Keratinocyte (primary cell): ENCODE results near the gene SMIM35. TPM values are rescaled to one million over a fixed set of nuclear protein-coding genes. Genes with fewer than 3 reads are reported as not detected.

ENCODE experiments used
- DNase-seq: peaks from one replicate; pipeline ENCODE4 v3.0.0-alpha.2; 2011; ENCODE audit warnings: low read depth, missing footprints, low spot score
- FAIRE-seq: peaks from 2 replicates; lab custom pipeline; 2011; peaks lifted over from hg19 to GRCh38; lab: Jason Lieb, UNC
- H2AFZ ChIP-seq: 2 replicates; pipeline ENCODE4 v1.6.0; 2012; ENCODE audit warnings: low read length, control low read depth, inconsistent platforms; ENCODE audit not compliant: control insufficient read depth
- H3K27ac ChIP-seq: 2 replicates; pipeline ENCODE4 v1.5.1; 2011; ENCODE audit warnings: low read length; ENCODE audit not compliant: control insufficient read depth, insufficient read depth
- H3K27me3 ChIP-seq: 3 replicates; pipeline ENCODE4 v1.6.0; 2011; ENCODE audit warnings: low read length; ENCODE audit not compliant: control insufficient read depth, insufficient read depth; ENCODE audit errors: extremely low read depth
- H3K36me3 ChIP-seq, 2 experiments: 2 replicates in 1 of 2; 3 replicates in 1 of 2; pipeline ENCODE4 v1.5.1; 2011; ENCODE audit warnings: low read length in 2 of 2, mild to moderate bottlenecking in 1 of 2; ENCODE audit not compliant: control insufficient read depth in 2 of 2, insufficient read depth in 2 of 2; ENCODE audit errors: extremely low read depth in 1 of 2
- H3K4me1 ChIP-seq: 3 replicates; pipeline ENCODE4 v1.5.1; 2011; ENCODE audit warnings: low read length; ENCODE audit not compliant: control insufficient read depth, insufficient read depth; ENCODE audit errors: extremely low read depth
- H3K4me2 ChIP-seq: 3 replicates; pipeline ENCODE4 v1.6.0; 2011; ENCODE audit warnings: low read depth, low read length; ENCODE audit not compliant: control insufficient read depth, insufficient read depth; ENCODE audit errors: extremely low read depth
- H3K4me3 ChIP-seq, 3 experiments: fragments of 200-600 bp in 1 of 3; sonication (generic) in 1 of 3; 2 replicates in 2 of 3; 3 replicates in 1 of 3; pipeline ENCODE4 v1.5.1; 2011 to 2016; ENCODE audit warnings: low read length in 3 of 3, mild to moderate bottlenecking in 3 of 3, control low read depth in 2 of 3, inconsistent platforms in 1 of 3, low read depth in 1 of 3, mixed read lengths in 1 of 3, mixed run types in 1 of 3, moderate library complexity in 1 of 3; ENCODE audit not compliant: control insufficient read depth in 2 of 3, insufficient read depth in 2 of 3; ENCODE audit errors: extremely low read depth in 1 of 3
- H3K79me2 ChIP-seq: 2 replicates; pipeline ENCODE4 v1.6.0; 2012; ENCODE audit warnings: low read length; ENCODE audit not compliant: control insufficient read depth, insufficient read depth
- H3K9ac ChIP-seq: 3 replicates; pipeline ENCODE4 v1.6.0; 2011; ENCODE audit warnings: low read length; ENCODE audit not compliant: control insufficient read depth, insufficient read depth; ENCODE audit errors: extremely low read depth
- H3K9me1 ChIP-seq: 3 replicates; pipeline ENCODE4 v1.6.0; 2011; ENCODE audit warnings: low read length; ENCODE audit not compliant: control insufficient read depth, insufficient read depth; ENCODE audit errors: extremely low read depth
- H3K9me3 ChIP-seq: 2 replicates; pipeline ENCODE4 v1.5.1; 2012; ENCODE audit warnings: low read depth, low read length; ENCODE audit not compliant: control insufficient read depth
- H4K20me1 ChIP-seq: 3 replicates; pipeline ENCODE4 v1.6.0; 2011; ENCODE audit warnings: low read length; ENCODE audit not compliant: control insufficient read depth, insufficient read depth; ENCODE audit errors: extremely low read depth
- CTCF ChIP-seq, 3 experiments: IDR thresholded peaks in 1 of 3; conservative IDR thresholded peaks in 1 of 3; optimal IDR thresholded peaks in 1 of 3; 2 replicates in 2 of 3; 3 replicates in 1 of 3; pipeline versions ENCODE3 to v1.5.1; 2011; ENCODE audit warnings: low read length in 3 of 3, mild to moderate bottlenecking in 3 of 3, moderate library complexity in 2 of 3, control low read depth in 1 of 3, inconsistent platforms in 1 of 3; ENCODE audit not compliant: insufficient read depth in 2 of 3; ENCODE audit errors: extremely low read depth in 1 of 3
- EZH2 ChIP-seq: IDR thresholded peaks from one replicate; pipeline ENCODE4 v1.6.1; 2012; ENCODE audit warnings: inconsistent platforms, mild to moderate bottlenecking, low read length, moderate library complexity
- dilution Hi-C: fragments of 300-500 bp; cut with MboI; formaldehyde crosslinking; loops from one replicate; pipeline ENCODE4 v1.7.0; 2020; ENCODE audit warnings: low sequenced_read_pairs; ENCODE audit not compliant: extremely low pct_ligation_motif_present
- polyA plus RNA-seq, 5 experiments: library from polyadenylated mRNA; depleted of rRNA in 3 of 5; stranded (reverse) in 3 of 5; stranded (forward) in 1 of 5; unstranded in 1 of 5; fragments of >200 nt; gene quantifications; 1 replicate in 1 of 5; 2 replicates in 3 of 5; 3 replicates in 1 of 5; pipeline versions ENCODE4 v1.2.1 to v1.2.3, GENCODE V29; 2011 to 2012; ENCODE audit warnings: missing spikeins in 2 of 5, low read depth in 1 of 5, low replicate concordance in 1 of 5

SMIM35 gene
- polyA plus RNA-seq, 1 donor (not counting 4 experiments of a cell fraction or from before 2014, with no cell fraction given): not detected

GRCh38 chr11:118058311-118059245 lies 28.2 kb downstream of the SMIM35 start:
- Histone ChIP-seq H3K36me3 (no peaks in the 10 kb centered on the region), H3K9me1 (no peaks in the 10 kb centered on the region), H3K9me3 (no peaks in the 10 kb centered on the region), H3K4me1 (no peaks in the 10 kb centered on the region), H3K9ac (no peak overlapping the region), H4K20me1 (no peaks in the 10 kb centered on the region), H3K27me3 (peaks cover 6% of the 10 kb centered on the region), H3K4me2 (no peak overlapping the region), H3K4me3 (no peak overlapping the region), H2AFZ (no peak overlapping the region), H3K27ac (no peak overlapping the region), H3K79me2 (no peaks in the 10 kb centered on the region)
- TF ChIP-seq CTCF (optimal IDR thresholded peaks at IDR 0.05 in 1 of 3, IDR thresholded peaks at IDR 0.05 in 1 of 3, conservative IDR thresholded peaks at IDR 0.05 in 1 of 3; ENCODE audit: extremely low read depth in 1 of 3, insufficient read depth in 2 of 3, low read length in 3 of 3) (no peak), EZH2 (no peak)
- dilution Hi-C loops: no loop called here
- DNase-seq (no peak), FAIRE-seq (no peak)

GRCh38 chr11:118057251-118058145 lies 29.3 kb downstream of the SMIM35 start:
- TF ChIP-seq CTCF (optimal IDR thresholded peaks at IDR 0.05 in 1 of 3, IDR thresholded peaks at IDR 0.05 in 1 of 3, conservative IDR thresholded peaks at IDR 0.05 in 1 of 3; ENCODE audit: extremely low read depth in 1 of 3, insufficient read depth in 2 of 3, low read length in 3 of 3): no peak
- TF ChIP-seq EZH2: no peak
- FAIRE-seq (no peak), DNase-seq (no peak)
- Histone ChIP-seq H4K20me1 (no peaks in the 10 kb centered on the region), H3K4me1 (no peaks in the 10 kb centered on the region), H2AFZ (no peak overlapping the region), H3K9me1 (no peaks in the 10 kb centered on the region), H3K4me2 (no peak overlapping the region), H3K79me2 (no peaks in the 10 kb centered on the region), H3K27ac (no peak overlapping the region), H3K4me3 (no peak overlapping the region), H3K36me3 (no peaks in the 10 kb centered on the region), H3K9ac (no peak overlapping the region), H3K27me3 (peaks cover 6% of the 10 kb centered on the region), H3K9me3 (no peaks in the 10 kb centered on the region)
- dilution Hi-C loops: no loop called here
